ENCODE measurements around the gene ADD1. TPM values are rescaled to one million over a fixed set of nuclear protein-coding genes. Genes with fewer than 3 reads are reported as not detected.

The ADD1 gene
- total RNA-seq, 1 donor from 2014 or later = 212 TPM

- H3K9me3 ChIP-seq (replicated peaks) = no peaks in the 10 kb centered on the region
- H3K36me3 ChIP-seq = peaks cover 14% of the 10 kb centered on the region
- DNase-seq = no peak
- intact Hi-C loops (cut with micrococcal nuclease) = no loop called here
- H3K4me1 ChIP-seq = peaks cover 100% of the 10 kb centered on the region
- H3K4me3 ChIP-seq = no peak overlapping the region
- TF ChIP-seq CTCF (IDR thresholded peaks at IDR 0.05; ENCODE audit: borderline replicate concordance) = no peak
- peak overlapping the region; percentile 82 for H3K27ac ChIP-seq (replicated peaks)
- H3K27me3 ChIP-seq (ENCODE audit: low read depth) = no peaks in the 10 kb centered on the region
These were observed 12.6 kb downstream of the ADD1 start for GRCh38 chr4:2856266-2856665.

GRCh38 chr4:2857349-2857927 lies 13.8 kb downstream of the ADD1 start:
- Histone ChIP-seq H3K36me3 (peaks cover 14% of the 10 kb centered on the region), H3K4me1 (peaks cover 100% of the 10 kb centered on the region), H3K9me3 (replicated peaks) (no peaks in the 10 kb centered on the region), H3K4me3 (no peak overlapping the region), H3K27me3 (ENCODE audit: low read depth) (no peaks in the 10 kb centered on the region), H3K27ac (replicated peaks) (peak overlapping the region; percentile 76)
- no peak for TF ChIP-seq CTCF (IDR thresholded peaks at IDR 0.05; ENCODE audit: borderline replicate concordance)
- intact Hi-C loops (cut with micrococcal nuclease) = no loop called here
- DNase-seq = no peak

GRCh38 chr4:2858451-2859217 lies 15.0 kb downstream of the ADD1 start:
- H3K4me3 ChIP-seq = no peak overlapping the region
- no peak for DNase-seq

DNA sequence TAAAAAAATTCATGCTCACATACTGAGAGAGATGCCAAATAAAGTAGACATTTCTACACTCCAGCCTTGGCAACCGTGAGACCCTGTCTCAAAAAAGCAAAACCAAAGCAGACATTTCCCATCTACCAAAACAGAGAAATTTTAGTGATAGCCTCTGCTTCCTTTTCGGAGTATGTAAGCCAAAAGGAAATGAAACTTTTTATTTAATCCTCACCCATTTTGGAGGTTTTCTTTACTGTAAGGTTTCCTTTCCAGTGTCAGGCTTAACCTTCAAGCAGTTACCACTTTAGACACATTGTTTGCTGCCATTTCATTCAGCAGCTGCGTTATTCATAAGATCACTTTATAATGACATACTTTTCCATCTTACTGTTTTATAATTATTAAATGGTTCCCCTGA lies 15.9 kb downstream of the ADD1 start:
- no peak for DNase-seq
- Histone ChIP-seq H3K27ac (replicated peaks) (peak overlapping the region; percentile 76), H3K4me1 (peaks cover 100% of the 10 kb centered on the region), H3K4me3 (no peak overlapping the region), H3K27me3 (ENCODE audit: low read depth) (no peaks in the 10 kb centered on the region), H3K9me3 (replicated peaks) (no peaks in the 10 kb centered on the region), H3K36me3 (no peaks in the 10 kb centered on the region)
- intact Hi-C loops (cut with micrococcal nuclease) = no loop called here
- no peak for TF ChIP-seq CTCF (IDR thresholded peaks at IDR 0.05; ENCODE audit: borderline replicate concordance)

More at GRCh38 chr4:2858451-2859217, 15.0 kb downstream of the ADD1 start:
- Histone ChIP-seq H3K9me3 (replicated peaks) (no peaks in the 10 kb centered on the region), H3K36me3 (peaks cover 8% of the 10 kb centered on the region), H3K4me1 (peaks cover 100% of the 10 kb centered on the region), H3K27ac (replicated peaks) (peak overlapping the region; percentile 76), H3K27me3 (ENCODE audit: low read depth) (no peaks in the 10 kb centered on the region)
- intact Hi-C loops (cut with micrococcal nuclease) = no loop called here
- TF ChIP-seq CTCF (IDR thresholded peaks at IDR 0.05; ENCODE audit: borderline replicate concordance) = no peak

GRCh38 chr4:2860391-2861348 lies 17.0 kb downstream of the ADD1 start:
- intact Hi-C loops (cut with micrococcal nuclease) = no loop called here

More at GRCh38 chr4:2860391-2861348, 17.0 kb downstream of the ADD1 start:
- no peaks in the 10 kb centered on the region for H3K27me3 ChIP-seq (ENCODE audit: low read depth)
- TF ChIP-seq CTCF (IDR thresholded peaks at IDR 0.05; ENCODE audit: borderline replicate concordance) = no peak
- no peaks in the 10 kb centered on the region for H3K36me3 ChIP-seq
- DNase-seq = peak; percentile 67
- H3K4me3 ChIP-seq = peak overlapping the region; percentile 35
- H3K9me3 ChIP-seq (replicated peaks) = no peaks in the 10 kb centered on the region
- H3K4me1 ChIP-seq = peaks cover 100% of the 10 kb centered on the region
- H3K27ac ChIP-seq (replicated peaks) = peak overlapping the region; percentile 76
